ENCODE results near the gene CCDC86.

Gene CCDC86

GRCh38 chr11:60870733-60871377 is 28.9 kb downstream of the CCDC86 start:
- DNase-seq: no peak

GRCh38 chr11:60871378-60872061 is 29.6 kb downstream of the CCDC86 start:
- no peak for DNase-seq

- DNase-seq: no peak
Observed at GRCh38 chr11:60872124-60872960, 30.4 kb downstream of the CCDC86 start.

DNA sequence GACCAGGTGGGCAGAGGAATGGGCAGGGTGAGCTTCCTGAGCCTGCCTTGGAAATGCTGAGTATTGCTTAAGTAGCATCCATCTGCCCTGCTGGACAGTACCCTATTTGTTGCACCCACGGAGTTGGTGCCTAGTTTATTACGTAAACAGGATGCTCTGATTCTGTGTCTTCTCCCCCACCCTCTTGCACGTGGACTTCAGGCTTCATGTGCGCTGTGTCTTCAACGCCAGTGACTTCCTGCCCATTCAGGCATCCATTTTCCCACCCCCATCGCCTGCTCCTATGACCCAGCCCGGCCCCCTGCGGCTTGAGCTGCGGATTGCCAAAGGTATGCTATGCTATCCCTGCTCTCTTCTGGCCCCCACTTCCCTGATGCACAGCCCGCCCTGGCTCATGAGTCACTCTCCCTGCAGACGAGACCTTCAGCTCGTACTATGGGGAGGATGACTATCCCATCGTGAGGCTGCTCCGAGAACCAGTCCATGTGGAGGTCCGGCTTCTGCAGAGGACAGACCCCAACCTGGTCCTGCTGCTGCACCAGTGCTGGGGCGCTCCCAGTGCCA is 31.1 kb downstream of the CCDC86 start:
- no peak for DNase-seq

GRCh38 chr11:60873533-60873932 is 31.6 kb downstream of the CCDC86 start:
- DNase-seq: no peak

- no peak for DNase-seq
Observed at GRCh38 chr11:60874421-60875365, 32.8 kb downstream of the CCDC86 start.

- no peak for DNase-seq
Observed at GRCh38 chr11:60875366-60876167, 33.7 kb downstream of the CCDC86 start.

DNA sequence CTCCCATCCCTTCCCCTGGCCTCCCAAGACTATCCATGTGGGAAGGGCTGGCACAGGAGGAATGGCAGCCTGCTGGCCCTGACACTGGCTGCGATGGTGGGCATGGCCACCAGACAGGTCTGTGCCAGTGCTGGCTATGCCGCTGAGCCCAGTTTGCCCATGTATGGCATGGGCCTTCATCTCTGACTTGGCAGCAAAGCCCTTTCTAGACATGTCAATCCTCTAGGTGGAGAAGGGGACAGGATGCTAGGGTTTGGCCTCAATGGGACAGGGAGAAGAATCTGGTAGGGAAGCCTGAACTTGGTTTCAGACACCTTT is 34.2 kb downstream of the CCDC86 start:
- DNase-seq: no peak

DNA sequence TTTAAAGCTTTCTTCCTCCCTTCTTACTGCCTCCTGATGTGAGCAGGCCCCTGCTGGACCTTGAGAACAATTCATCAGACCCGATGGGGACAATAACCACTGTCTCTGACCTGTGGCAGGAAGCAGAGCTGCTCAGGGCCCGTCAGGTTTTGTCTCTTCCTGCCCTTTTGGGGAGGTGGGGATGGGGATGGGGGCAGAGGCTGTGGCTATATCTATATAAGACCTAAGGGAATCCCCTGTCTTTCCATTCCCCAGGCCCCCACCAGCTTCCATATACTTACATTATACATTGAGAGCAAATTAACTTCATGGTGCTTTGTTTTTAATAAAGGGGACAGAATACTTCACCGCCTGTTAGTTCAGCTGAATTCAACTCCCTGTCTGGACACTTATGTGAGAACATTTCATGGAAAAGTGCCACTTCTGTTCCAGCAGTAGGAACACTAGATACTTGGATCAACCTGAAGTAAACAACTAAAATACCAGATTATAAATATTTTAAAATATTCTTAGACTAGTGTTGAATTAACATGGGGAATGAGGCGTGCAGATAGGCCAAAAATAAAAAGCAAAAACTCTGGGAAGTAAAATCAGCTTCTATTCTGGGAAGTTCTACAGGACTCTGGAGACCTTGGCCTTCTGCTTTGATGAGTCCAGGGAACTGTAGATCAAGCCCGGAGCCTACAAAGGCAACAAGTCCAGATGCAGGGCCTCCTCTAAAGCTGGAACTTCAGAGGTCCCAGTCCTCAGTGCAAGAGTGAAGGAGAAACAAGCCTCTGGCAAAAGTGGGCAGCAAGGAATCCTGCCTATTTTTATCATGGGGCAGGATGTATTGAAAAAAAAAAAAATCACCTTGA is 36.6 kb downstream of the CCDC86 start:
- DNase-seq: no peak

DNA sequence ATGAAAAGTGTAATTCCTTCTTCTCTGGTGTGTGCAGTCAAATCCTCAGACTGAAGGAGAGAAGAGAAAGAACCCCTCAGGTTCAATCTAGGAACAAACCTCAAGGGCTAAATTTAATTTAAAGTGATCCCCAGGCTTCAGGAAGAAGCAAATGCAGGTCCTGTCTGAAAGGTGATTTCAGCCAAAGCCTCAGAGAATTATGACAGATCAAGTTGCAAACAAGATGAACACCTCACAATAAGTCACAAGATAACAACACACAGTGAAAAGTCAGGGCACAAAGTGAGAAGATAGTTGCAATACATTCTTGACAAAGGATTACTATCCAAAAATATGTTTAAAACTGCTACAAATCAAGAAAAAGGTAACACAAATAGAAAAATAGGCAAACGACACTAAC is 37.2 kb downstream of the CCDC86 start:
- no peak for DNase-seq

DNA sequence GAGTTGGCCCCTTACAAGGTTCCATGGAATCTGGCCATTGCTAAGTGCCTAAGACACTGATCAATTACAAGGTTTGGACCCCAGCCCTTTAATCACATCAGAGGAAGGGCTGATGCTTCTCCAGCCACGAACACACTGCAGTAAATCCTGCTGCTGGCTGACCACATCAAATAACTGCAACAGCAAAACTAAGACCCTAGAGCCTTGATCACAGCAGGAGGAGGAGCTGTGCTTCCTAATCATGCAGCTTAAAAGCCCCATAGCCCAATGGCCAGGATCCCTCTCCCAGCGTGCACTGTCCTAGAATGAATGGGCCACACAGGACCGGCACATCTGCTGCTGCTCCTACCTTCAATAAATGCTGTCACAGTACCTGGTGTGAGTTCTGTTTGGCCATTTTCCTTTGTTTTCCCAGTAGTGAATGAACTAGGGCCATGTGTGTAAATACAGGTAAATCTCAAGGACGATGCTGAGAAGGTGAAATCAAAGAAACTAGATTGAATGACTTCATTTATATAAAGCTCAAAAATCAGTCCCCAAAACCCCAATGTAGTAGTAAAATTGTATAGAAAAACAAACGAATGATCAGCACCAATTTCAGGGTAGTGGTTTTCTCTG is 38.2 kb downstream of the CCDC86 start:
- DNase-seq: no peak

DNA sequence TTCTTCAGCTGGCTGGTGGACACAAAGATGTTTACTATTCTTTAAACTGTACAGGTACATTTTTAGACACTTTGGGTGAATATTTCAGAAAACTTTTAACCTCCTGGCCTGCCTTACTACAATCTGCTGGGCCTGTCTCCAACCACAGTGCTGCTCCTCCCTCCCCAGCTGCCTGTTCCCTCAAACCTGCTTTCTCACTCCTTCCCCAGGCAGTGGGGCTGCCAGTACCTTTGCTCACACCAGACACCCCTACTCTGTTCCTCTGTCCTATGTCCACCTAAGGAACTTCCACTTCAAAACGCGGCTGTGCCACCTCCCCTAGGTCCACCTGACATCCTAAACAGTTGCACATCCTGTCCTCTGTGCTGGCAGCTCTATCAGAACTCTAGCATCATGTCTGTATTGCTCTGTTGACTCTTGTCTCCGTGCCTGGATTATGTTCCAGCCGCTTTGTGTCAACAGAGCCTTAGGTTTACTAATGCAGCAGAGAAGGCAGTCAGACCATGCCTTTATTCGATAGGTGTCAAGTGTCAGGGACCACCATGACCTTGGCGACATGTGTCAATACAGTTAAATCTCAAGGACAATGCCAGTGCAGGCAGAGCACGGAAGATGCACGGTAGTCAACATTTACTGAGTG is 38.9 kb downstream of the CCDC86 start:
- no peak for DNase-seq

- peak; percentile 11 to 16 for DNase-seq
Observed at GRCh38 chr11:60887556-60887955, 45.6 kb downstream of the CCDC86 start.

- no peak for DNase-seq
Observed at GRCh38 chr11:60889869-60890311, 48.0 kb downstream of the CCDC86 start.

DNA sequence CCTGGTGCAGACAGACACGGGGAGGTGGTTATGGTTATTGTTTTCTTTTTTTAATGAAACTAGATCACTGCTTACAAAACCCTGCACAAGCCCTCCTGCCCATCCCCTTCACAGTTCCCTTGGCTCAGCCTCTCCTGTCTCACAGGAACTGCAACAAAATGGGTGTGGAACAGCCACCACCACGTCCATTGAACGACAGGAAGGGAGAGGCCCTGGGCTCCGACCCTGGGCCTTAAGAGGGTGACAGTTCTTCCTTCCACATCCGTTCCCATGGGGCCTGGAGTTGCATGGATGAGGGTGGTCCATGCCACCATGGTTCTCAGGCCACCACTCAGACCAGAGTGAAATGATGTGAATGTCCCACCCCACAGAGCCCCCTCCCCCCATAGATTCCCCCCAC is 48.8 kb downstream of the CCDC86 start:
- DNase-seq: no peak

- DNase-seq: no peak
Observed at GRCh38 chr11:60891103-60891741, 49.3 kb downstream of the CCDC86 start.

- no peak for DNase-seq
Observed at GRCh38 chr11:60895687-60896086, 53.8 kb downstream of the CCDC86 start.

DNA sequence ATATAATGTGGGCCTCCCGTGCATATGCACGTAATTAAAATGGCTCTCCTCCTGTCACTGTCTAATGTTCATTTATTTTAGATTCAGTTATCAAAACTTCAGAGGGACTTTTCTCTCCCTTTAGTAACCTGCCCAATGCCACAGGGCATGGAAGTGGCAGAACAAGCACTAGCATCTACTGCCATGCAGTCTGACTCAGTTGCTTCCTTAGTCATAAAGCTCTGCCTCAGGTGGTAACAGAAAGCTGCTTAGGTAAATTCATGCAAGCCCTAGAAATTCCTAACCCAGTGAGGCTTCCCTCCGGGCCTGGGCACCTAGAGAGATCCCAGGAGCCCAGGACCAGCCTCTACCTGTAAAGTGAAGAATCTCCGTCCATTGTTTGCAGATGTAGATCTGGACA is 55.6 kb downstream of the CCDC86 start:
- no peak for DNase-seq

Data from activated CD4-positive, alpha-beta T cell treated with anti-CD3 and anti-CD28 coated beads for 4 hours (primary cell).